ENCODE measurements around the gene FITM1. TPM values are rescaled to one million over a fixed set of nuclear protein-coding genes. Genes with fewer than 3 reads are reported as not detected.

The FITM1 gene
- total and polyA plus RNA-seq, 2 donors (not counting 3 experiments of a cell fraction or from before 2014, with no cell fraction given): 0.54 TPM; not detected in 1

GRCh38 chr14:24095271-24096068 is 35.0 kb upstream of the FITM1 start:
- Histone ChIP-seq H3K36me3 (ENCODE audit: control insufficient read depth in 2 of 2, extremely low read depth in 1 of 2, insufficient read depth in 2 of 2, low read length in 2 of 2) (no peaks in the 10 kb centered on the region), H3K4me3 (replicated peaks in 1 of 3; ENCODE audit: insufficient read depth in 1 of 3, low read depth in 1 of 3, low read length in 3 of 3) (peak overlapping the region in 2 of 3 experiments; percentile 71 to 74), H3K27ac (ENCODE audit: insufficient read depth, low read depth, low read length) (peak overlapping the region; percentile 46), H3K79me2 (ENCODE audit: control insufficient read depth, insufficient read depth, low read length) (peaks cover 4% of the 10 kb centered on the region), H3K4me1 (ENCODE audit: control insufficient read depth, extremely low read depth, insufficient read depth, low read length) (peaks cover 9% of the 10 kb centered on the region), H2AFZ (ENCODE audit: low read depth, low read length) (peak overlapping the region; percentile 92), H3K9ac (replicated peaks; ENCODE audit: extremely low read depth, insufficient read depth, low read length) (peak overlapping the region; percentile 78), H4K20me1 (replicated peaks; ENCODE audit: control insufficient read depth, extremely low read depth, insufficient read depth, low read length) (no peaks in the 10 kb centered on the region), H3K27me3 (ENCODE audit: control insufficient read depth in 2 of 2, insufficient read depth in 2 of 2, low read length in 2 of 2) (no peaks in the 10 kb centered on the region), H3K9me3 (replicated peaks; ENCODE audit: control insufficient read depth, insufficient read depth, low read length) (no peaks in the 10 kb centered on the region), H3K9me1 (replicated peaks; ENCODE audit: control insufficient read depth, extremely low read depth, insufficient read depth, low read length) (no peaks in the 10 kb centered on the region), H3K4me2 (ENCODE audit: insufficient read depth, low read length) (peak overlapping the region; percentile 85)
- peak; percentile 69 for FAIRE-seq
- DNase-seq (ENCODE audit: low read depth, low spot score): peak; percentile 21
- CTCF ChIA-PET: interaction anchor here (1.1 to 9.6 kb wide), 4 partner anchors 11 to 38 kb away, joined by 4 to 319 read pairs (median 67); partner anchors contain the start of genes DCAF11 and NRL
- POLR2A ChIA-PET: interaction anchor here (1.3 to 3.1 kb wide), 3 partner anchors 8 to 19 kb away, joined by 3 to 11 read pairs (median 4); partner anchors contain the start of genes DCAF11 and NRL
- intact Hi-C loops (cut with micrococcal nuclease) (loop anchor here (1.0 to 2.0 kb wide), 2 partner anchors 41 to 45 kb away; partner anchors contain the start of genes EMC9 and PSME1), dilution Hi-C loops (cut with MboI; ENCODE audit: extremely low pct_ligation_motif_present, low sequenced_read_pairs) (no loop called here)
- no peak for TF ChIP-seq EZH2 (IDR thresholded peaks at IDR 0.05; ENCODE audit: borderline replicate concordance, low read depth, low read length, severe bottlenecking)
- TF ChIP-seq MAX (IDR thresholded peaks at IDR 0.05; ENCODE audit: insufficient read depth, insufficient read length): no peak
- no peak for TF ChIP-seq POLR2A (IDR thresholded peaks at IDR 0.05; ENCODE audit: low read depth, low read length)
- no peak for TF ChIP-seq POLR2AphosphoS5 (IDR thresholded peaks at IDR 0.05; ENCODE audit: insufficient read depth, low read depth, low read length)
- TF ChIP-seq FOS (IDR thresholded peaks at IDR 0.05; ENCODE audit: borderline replicate concordance, insufficient read depth, low read length): no peak
- no peak for TF ChIP-seq JUN (IDR thresholded peaks at IDR 0.05; ENCODE audit: borderline replicate concordance, insufficient read depth, insufficient read length, low read depth)
- no peak for TF ChIP-seq CTCF (IDR thresholded peaks at IDR 0.05; ENCODE audit: extremely low read depth in 1 of 2, insufficient read depth in 1 of 2, low read depth in 1 of 2, low read length in 2 of 2)
- TF ChIP-seq GATA2 (IDR thresholded peaks at IDR 0.05; ENCODE audit: insufficient read depth, insufficient read length, low read depth, low read length): no peak
- no peak for TF ChIP-seq MYC (IDR thresholded peaks at IDR 0.05; ENCODE audit: low read depth, low read length)
- BruUV-seq (replicated peaks): no TSS peak
